Measurements from ENCODE around the gene BOLL. TPM values are rescaled to one million over a fixed set of nuclear protein-coding genes. Genes with fewer than 3 reads are reported as not detected.

The BOLL gene
- total RNA-seq, 1 donor: 0.10 TPM

- Histone ChIP-seq H3K4me1 (ENCODE audit: insufficient read depth, low read length) (peaks cover 22% of the 10 kb centered on the region), H3K9me3 (ENCODE audit: low read depth, low read length) (no peaks in the 10 kb centered on the region), H3K4me3 (ENCODE audit: low read length) (peak within 1 kb of the TSS; percentile 52), H3K27me3 (ENCODE audit: insufficient read depth, low read length) (peaks cover 40% of the 10 kb centered on the region)
Measured at GRCh38 chr2:197804049-197804757, 19.1 kb upstream of the BOLL start, which contains the start of gene PLCL1. TSS of gene PLCL1 (plus strand) at chr2:197804593.

- Histone ChIP-seq H3K27me3 (ENCODE audit: insufficient read depth, low read length) (peaks cover 44% of the 10 kb centered on the region), H3K4me1 (ENCODE audit: insufficient read depth, low read length) (peaks cover 22% of the 10 kb centered on the region), H3K9me3 (ENCODE audit: low read depth, low read length) (no peaks in the 10 kb centered on the region), H3K4me3 (ENCODE audit: low read length) (no peak overlapping the region)
Measured at GRCh38 chr2:197803033-197803444, 17.9 kb upstream of the BOLL start.

GRCh38 chr2:197801033-197801432, 15.9 kb upstream of the BOLL start:
- peaks cover 22% of the 10 kb centered on the region for H3K4me1 ChIP-seq (ENCODE audit: insufficient read depth, low read length)
- no peaks in the 10 kb centered on the region for H3K9me3 ChIP-seq (ENCODE audit: low read depth, low read length)
- H3K27me3 ChIP-seq (ENCODE audit: insufficient read depth, low read length): peaks cover 50% of the 10 kb centered on the region
- H3K4me3 ChIP-seq (ENCODE audit: low read length): no peak overlapping the region

- Histone ChIP-seq H3K4me3 (ENCODE audit: low read length) (no peak overlapping the region), H3K9me3 (ENCODE audit: low read depth, low read length) (no peaks in the 10 kb centered on the region), H3K27me3 (ENCODE audit: insufficient read depth, low read length) (peaks cover 46% of the 10 kb centered on the region), H3K4me1 (ENCODE audit: insufficient read depth, low read length) (peaks cover 14% of the 10 kb centered on the region)
Measured at GRCh38 chr2:197800091-197800490, 15.0 kb upstream of the BOLL start.

GRCh38 chr2:197799068-197799467, 13.9 kb upstream of the BOLL start:
- peaks cover 10% of the 10 kb centered on the region for H3K4me1 ChIP-seq (ENCODE audit: insufficient read depth, low read length)
- no peaks in the 10 kb centered on the region for H3K9me3 ChIP-seq (ENCODE audit: low read depth, low read length)
- H3K4me3 ChIP-seq (ENCODE audit: low read length): no peak overlapping the region
- H3K27me3 ChIP-seq (ENCODE audit: insufficient read depth, low read length): peaks cover 54% of the 10 kb centered on the region

GRCh38 chr2:197798187-197798586, 13.1 kb upstream of the BOLL start:
- peaks cover 48% of the 10 kb centered on the region for H3K27me3 ChIP-seq (ENCODE audit: insufficient read depth, low read length)
- H3K4me3 ChIP-seq (ENCODE audit: low read length): no peak overlapping the region
- H3K4me1 ChIP-seq (ENCODE audit: insufficient read depth, low read length): peaks cover 3% of the 10 kb centered on the region

GRCh38 chr2:197795277-197795676, 10.2 kb upstream of the BOLL start:
- Histone ChIP-seq H3K4me3 (ENCODE audit: low read length) (no peak overlapping the region), H3K4me1 (ENCODE audit: insufficient read depth, low read length) (no peaks in the 10 kb centered on the region), H3K9me3 (ENCODE audit: low read depth, low read length) (no peaks in the 10 kb centered on the region), H3K27me3 (ENCODE audit: insufficient read depth, low read length) (peaks cover 36% of the 10 kb centered on the region)

More at GRCh38 chr2:197798187-197798586, 13.1 kb upstream of the BOLL start:
- no peaks in the 10 kb centered on the region for H3K9me3 ChIP-seq (ENCODE audit: low read depth, low read length)

GRCh38 chr2:197793456-197793855, 8.3 kb upstream of the BOLL start:
- Histone ChIP-seq H3K4me3 (ENCODE audit: low read length) (no peak overlapping the region), H3K4me1 (ENCODE audit: insufficient read depth, low read length) (no peaks in the 10 kb centered on the region), H3K27me3 (ENCODE audit: insufficient read depth, low read length) (peaks cover 26% of the 10 kb centered on the region), H3K9me3 (ENCODE audit: low read depth, low read length) (no peaks in the 10 kb centered on the region)

- Histone ChIP-seq H3K4me1 (ENCODE audit: insufficient read depth, low read length) (peaks cover 10% of the 10 kb centered on the region), H3K4me3 (ENCODE audit: low read length) (peak overlapping the region; percentile 20), H3K27me3 (ENCODE audit: insufficient read depth, low read length) (peaks cover 28% of the 10 kb centered on the region), H3K9me3 (ENCODE audit: low read depth, low read length) (no peaks in the 10 kb centered on the region)
Measured at GRCh38 chr2:197786010-197786877, 1.1 kb upstream of the BOLL start.

GRCh38 chr2:197782126-197782525, 3.0 kb downstream of the BOLL start:
- Histone ChIP-seq H3K4me1 (ENCODE audit: insufficient read depth, low read length) (peaks cover 10% of the 10 kb centered on the region), H3K4me3 (ENCODE audit: low read length) (no peak overlapping the region), H3K27me3 (ENCODE audit: insufficient read depth, low read length) (peaks cover 13% of the 10 kb centered on the region), H3K9me3 (ENCODE audit: low read depth, low read length) (no peaks in the 10 kb centered on the region)

GRCh38 chr2:197779261-197779660, 5.9 kb downstream of the BOLL start:
- no peaks in the 10 kb centered on the region for H3K27me3 ChIP-seq (ENCODE audit: insufficient read depth, low read length)
- H3K4me1 ChIP-seq (ENCODE audit: insufficient read depth, low read length): no peaks in the 10 kb centered on the region
- no peaks in the 10 kb centered on the region for H3K9me3 ChIP-seq (ENCODE audit: low read depth, low read length)
- H3K4me3 ChIP-seq (ENCODE audit: low read length): no peak overlapping the region

- no peaks in the 10 kb centered on the region for H3K4me1 ChIP-seq (ENCODE audit: insufficient read depth, low read length)
- H3K9me3 ChIP-seq (ENCODE audit: low read depth, low read length): no peaks in the 10 kb centered on the region
- H3K4me3 ChIP-seq (ENCODE audit: low read length): no peak overlapping the region
- no peaks in the 10 kb centered on the region for H3K27me3 ChIP-seq (ENCODE audit: insufficient read depth, low read length)
Measured at GRCh38 chr2:197777823-197778407, 7.2 kb downstream of the BOLL start.

GRCh38 chr2:197760293-197760657, 24.8 kb downstream of the BOLL start:
- Histone ChIP-seq H3K27me3 (ENCODE audit: insufficient read depth, low read length) (no peaks in the 10 kb centered on the region), H3K4me1 (ENCODE audit: insufficient read depth, low read length) (no peaks in the 10 kb centered on the region), H3K4me3 (ENCODE audit: low read length) (no peak overlapping the region), H3K9me3 (ENCODE audit: low read depth, low read length) (peaks cover 14% of the 10 kb centered on the region)

- no peak overlapping the region for H3K4me3 ChIP-seq (ENCODE audit: low read length)
Measured at GRCh38 chr2:197759625-197760292, 25.4 kb downstream of the BOLL start.

GRCh38 chr2:197759013-197759412, 26.1 kb downstream of the BOLL start:
- H3K27me3 ChIP-seq (ENCODE audit: insufficient read depth, low read length): no peaks in the 10 kb centered on the region
- H3K9me3 ChIP-seq (ENCODE audit: low read depth, low read length): peaks cover 14% of the 10 kb centered on the region
- no peaks in the 10 kb centered on the region for H3K4me1 ChIP-seq (ENCODE audit: insufficient read depth, low read length)
- H3K4me3 ChIP-seq (ENCODE audit: low read length): no peak overlapping the region

More at GRCh38 chr2:197759625-197760292, 25.4 kb downstream of the BOLL start:
- no peaks in the 10 kb centered on the region for H3K4me1 ChIP-seq (ENCODE audit: insufficient read depth, low read length)
- H3K9me3 ChIP-seq (ENCODE audit: low read depth, low read length): peaks cover 14% of the 10 kb centered on the region
- H3K27me3 ChIP-seq (ENCODE audit: insufficient read depth, low read length): no peaks in the 10 kb centered on the region
